ENCODE data around the gene CFAP74. TPM values are rescaled to one million over a fixed set of nuclear protein-coding genes. Genes with fewer than 3 reads are reported as not detected.

CFAP74 gene
- total and polyA plus RNA-seq, 2 of the 13 experiments (the other 11 are each of a cell fraction or from before 2014, with no cell fraction given) = 0.27 to 0.62 TPM

- peak; percentile 1; the same call in 1 of the 2 replicates for TF ChIP-seq ZNF280B (CRISPR knock-in tag; IDR thresholded peaks at IDR 0.05; ENCODE audit: borderline replicate concordance)
- no peak for TF ChIP-seq ZFP36L2 (CRISPR knock-in tag; IDR thresholded peaks at IDR 0.05)
Observed at GRCh38 chr1:1892079-1892762, 111.4 kb downstream of the CFAP74 start (continued).

- H3K4me1 ChIP-seq (ENCODE audit: insufficient read depth, low read length) = peaks cover 76% of the 10 kb centered on the region
- no peaks in the 10 kb centered on the region; a peak in 1 of 5 replicates for H3K27me3 ChIP-seq (ENCODE audit: control insufficient read depth in 1 of 2, insufficient read depth in 2 of 2, low read length in 2 of 2)
- DNase-seq (ENCODE audit: low spot score) = peak; percentile 42
- in situ Hi-C loops (cut with HindIII; ENCODE audit: extremely low pct_ligation_motif_present, low pct_unique_long_range_greater_than_20kb) (no loop called here), intact Hi-C loops (cut with micrococcal nuclease; ENCODE audit: unreplicated experiment) (no loop called here)
- H3K27ac ChIP-seq (ENCODE audit: extremely low read length, insufficient read depth, low read length) = peak overlapping the region; percentile 81
- ChIA-PET CTCF (ENCODE audit: low intra/inter-chr PET ratio, low total read pairs) (no interaction called here), POLR2A (interaction anchor here (1.0 to 1.9 kb wide), 4 partner anchors 9 to 28 kb away, joined by 3 to 6 read pairs (median 4); partner anchors contain the start of gene TMEM52)
- no TSS peak for BruUV-seq (replicated peaks)
- H3K79me2 ChIP-seq (ENCODE audit: insufficient read depth, low read length) = peaks cover 45% of the 10 kb centered on the region
- H3K9ac ChIP-seq (ENCODE audit: insufficient read depth, low read depth, low read length) = peak overlapping the region; percentile 76
- no peaks in the 10 kb centered on the region for H3K36me3 ChIP-seq (replicated peaks in 1 of 2; ENCODE audit: control insufficient read depth in 1 of 2, insufficient read depth in 2 of 2, low read length in 2 of 2)
- H3K4me3 ChIP-seq (replicated peaks in 1 of 3; ENCODE audit: insufficient read depth in 1 of 3, low read depth in 2 of 3, low read length in 3 of 3) = peak overlapping the region; percentile 67 to 99 (median 90)
- peaks cover 32% of the 10 kb centered on the region for H4K20me1 ChIP-seq (ENCODE audit: insufficient read depth, low read length)
- 7% methylated on average over 8 of the region's 59 CpGs for WGBS (ENCODE audit: low lambda C conversion rate)
- no peak for FAIRE-seq
- peak; percentile 66 for ATAC-seq
- no peak overlapping the region for H2AFZ ChIP-seq (ENCODE audit: low read length)
- H3K4me2 ChIP-seq (ENCODE audit: low read depth, low read length) = peak overlapping the region; percentile 96
- no peaks in the 10 kb centered on the region for H3K9me3 ChIP-seq (ENCODE audit: low read length)
- TF ChIP-seq ZNF816 (CRISPR knock-in tag; IDR thresholded peaks at IDR 0.05; ENCODE audit: borderline replicate concordance) (no peak), ONECUT2 (CRISPR knock-in tag; IDR thresholded peaks at IDR 0.05) (no peak), ZFP37 (CRISPR knock-in tag; IDR thresholded peaks at IDR 0.05; ENCODE audit: borderline replicate concordance) (no peak), ZNF276 (CRISPR knock-in tag; IDR thresholded peaks at IDR 0.05; ENCODE audit: low read depth) (no peak), ZNF772 (CRISPR knock-in tag; IDR thresholded peaks at IDR 0.05) (peak; percentile 2; the same call in 1 of the 2 replicates), CAMTA2 (CRISPR knock-in tag; IDR thresholded peaks at IDR 0.05; ENCODE audit: borderline replicate concordance) (0 out of 2 replicates have a peak, but pooled peaks have one; percentile 31), MEF2D (CRISPR knock-in tag; IDR thresholded peaks at IDR 0.05) (peak; percentile 54; the same call in 1 of the 2 replicates), ZBTB10 (CRISPR knock-in tag; IDR thresholded peaks at IDR 0.05; ENCODE audit: borderline replicate concordance) (no peak), ZNF83 (CRISPR knock-in tag; IDR thresholded peaks at IDR 0.05; ENCODE audit: borderline replicate concordance) (peak; percentile 83; the same call in 1 of the 2 replicates), ZNF768 (CRISPR knock-in tag; IDR thresholded peaks at IDR 0.05) (peak; percentile 51; the same call in 1 of the 2 replicates), ZFY (CRISPR knock-in tag; IDR thresholded peaks at IDR 0.05) (peak; percentile 89), SMARCE1 (IDR thresholded peaks at IDR 0.05; ENCODE audit: borderline replicate concordance) (no peak)
Observed at GRCh38 chr1:1891349-1892078, 112.1 kb downstream of the CFAP74 start.

All from HepG2 (cell line).